NB4 (cell line): ENCODE results near the gene CABP7.

Source experiments
- CTCF ChIP-seq: IDR thresholded peaks from one replicate; pipeline ENCODE4 v1.5.1; 2012; ENCODE audit warnings: low read depth, low read length
- MYC ChIP-seq: IDR thresholded peaks from 2 replicates; pipeline ENCODE4 v1.6.1; 2011; ENCODE audit warnings: low read depth, low read length
- POLR2A ChIP-seq: IDR thresholded peaks from 2 replicates; pipeline ENCODE4 v1.6.1; 2011; ENCODE audit warnings: mild to moderate bottlenecking; ENCODE audit not compliant: insufficient read length; ENCODE audit errors: extremely low read depth

GRCh38 chr22:29673361-29674066, 46.3 kb upstream of the CABP7 start:
- no peak for TF ChIP-seq CTCF
- TF ChIP-seq POLR2A, result no peak
- no peak for TF ChIP-seq MYC
